IPS-18c (cell line): ENCODE measurements around the gene ATAT1.
A peak's percentile ranks its signal among the peaks of the same experiment; 100 is the strongest.

Source experiments
- H3K4me3 ChIP-seq: 2 replicates; pipeline ENCODE4 v1.7.0; 2013; ENCODE audit warnings: low read depth, mild to moderate bottlenecking, low read length, moderate library complexity; ENCODE audit not compliant: insufficient read depth
- H3K9me3 ChIP-seq: one replicate; pipeline ENCODE4 v1.6.1; 2013; ENCODE audit warnings: mild to moderate bottlenecking, low read length, moderate library complexity; ENCODE audit not compliant: control insufficient read depth, insufficient read depth

ATAT1 gene

GRCh38 chr6:30672445-30673253 lies 46.0 kb downstream of the ATAT1 start, which contains the start of gene DHX16:
TSS of gene DHX16 (minus strand) at chr6:30673006. CDS start at chr6:30672841, 165 bp downstream.
- no peaks in the 10 kb centered on the region for H3K9me3 ChIP-seq
- peak within 1 kb of the TSS; percentile 98 for H3K4me3 ChIP-seq

- no peaks in the 10 kb centered on the region for H3K9me3 ChIP-seq
- H3K4me3 ChIP-seq = no peak overlapping the region
These were observed 50.1 kb downstream of the ATAT1 start for GRCh38 chr6:30676660-30677285.

- Histone ChIP-seq H3K4me3 (no peak overlapping the region; the same call in 1 of the 2 replicates), H3K9me3 (peaks cover 2% of the 10 kb centered on the region)
These were observed 52.5 kb downstream of the ATAT1 start for GRCh38 chr6:30678964-30679726.

GRCh38 chr6:30679765-30680535 lies 53.3 kb downstream of the ATAT1 start:
- Histone ChIP-seq H3K9me3 (peaks cover 2% of the 10 kb centered on the region), H3K4me3 (no peak overlapping the region)

GRCh38 chr6:30681766-30682142 lies 55.1 kb downstream of the ATAT1 start:
- no peak overlapping the region for H3K4me3 ChIP-seq

GRCh38 chr6:30682143-30683117 lies 55.8 kb downstream of the ATAT1 start:
- peaks cover 2% of the 10 kb centered on the region for H3K9me3 ChIP-seq
- peak overlapping the region; percentile 34; the same call in 1 of the 2 replicates for H3K4me3 ChIP-seq

More at GRCh38 chr6:30681766-30682142, 55.1 kb downstream of the ATAT1 start:
- H3K9me3 ChIP-seq = peaks cover 2% of the 10 kb centered on the region

- peaks cover 2% of the 10 kb centered on the region for H3K9me3 ChIP-seq
- H3K4me3 ChIP-seq = peak overlapping the region; percentile 34
These were observed 56.7 kb downstream of the ATAT1 start for GRCh38 chr6:30683183-30683979.

- peak overlapping the region; percentile 34 for H3K4me3 ChIP-seq
These were observed 57.3 kb downstream of the ATAT1 start for GRCh38 chr6:30683980-30684338.

GRCh38 chr6:30684386-30685156 lies 57.9 kb downstream of the ATAT1 start:
- Histone ChIP-seq H3K4me3 (peak overlapping the region; percentile 34; the same call in 1 of the 2 replicates), H3K9me3 (peaks cover 2% of the 10 kb centered on the region)

More at GRCh38 chr6:30683980-30684338, 57.3 kb downstream of the ATAT1 start:
- H3K9me3 ChIP-seq = peaks cover 2% of the 10 kb centered on the region

GRCh38 chr6:30685157-30686008 lies 58.7 kb downstream of the ATAT1 start:
- peak overlapping the region; percentile 86; the same call in 1 of the 2 replicates for H3K4me3 ChIP-seq

GRCh38 chr6:30686009-30686907 lies 59.6 kb downstream of the ATAT1 start, which contains the start of gene PPP1R18:
TSS of gene PPP1R18 (minus strand) at chr6:30686645. CDS start at chr6:30686018, 627 bp downstream.
- H3K9me3 ChIP-seq = peaks cover 2% of the 10 kb centered on the region

More at GRCh38 chr6:30685157-30686008, 58.7 kb downstream of the ATAT1 start:
- H3K9me3 ChIP-seq = peaks cover 2% of the 10 kb centered on the region

GRCh38 chr6:30686908-30687658 lies 60.4 kb downstream of the ATAT1 start:
- Histone ChIP-seq H3K4me3 (peak overlapping the region; percentile 86), H3K9me3 (peaks cover 2% of the 10 kb centered on the region)

More at GRCh38 chr6:30686009-30686907, 59.6 kb downstream of the ATAT1 start, which contains the start of gene PPP1R18:
- peak within 1 kb of the TSS; percentile 86 for H3K4me3 ChIP-seq
